Right forelimb (tissue), 1 donor: ENCODE results near the gene MRNIP.

ENCODE experiments used
- DNase-seq: peaks from one replicate; pipeline ENCODE4 v3.0.0-alpha.2; 2018

The MRNIP gene, protein sequence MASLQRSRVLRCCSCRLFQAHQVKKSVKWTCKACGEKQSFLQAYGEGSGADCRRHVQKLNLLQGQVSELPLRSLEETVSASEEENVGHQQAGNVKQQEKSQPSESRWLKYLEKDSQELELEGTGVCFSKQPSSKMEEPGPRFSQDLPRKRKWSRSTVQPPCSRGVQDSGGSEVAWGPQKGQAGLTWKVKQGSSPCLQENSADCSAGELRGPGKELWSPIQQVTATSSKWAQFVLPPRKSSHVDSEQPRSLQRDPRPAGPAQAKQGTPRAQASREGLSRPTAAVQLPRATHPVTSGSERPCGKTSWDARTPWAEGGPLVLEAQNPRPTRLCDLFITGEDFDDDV

DNA sequence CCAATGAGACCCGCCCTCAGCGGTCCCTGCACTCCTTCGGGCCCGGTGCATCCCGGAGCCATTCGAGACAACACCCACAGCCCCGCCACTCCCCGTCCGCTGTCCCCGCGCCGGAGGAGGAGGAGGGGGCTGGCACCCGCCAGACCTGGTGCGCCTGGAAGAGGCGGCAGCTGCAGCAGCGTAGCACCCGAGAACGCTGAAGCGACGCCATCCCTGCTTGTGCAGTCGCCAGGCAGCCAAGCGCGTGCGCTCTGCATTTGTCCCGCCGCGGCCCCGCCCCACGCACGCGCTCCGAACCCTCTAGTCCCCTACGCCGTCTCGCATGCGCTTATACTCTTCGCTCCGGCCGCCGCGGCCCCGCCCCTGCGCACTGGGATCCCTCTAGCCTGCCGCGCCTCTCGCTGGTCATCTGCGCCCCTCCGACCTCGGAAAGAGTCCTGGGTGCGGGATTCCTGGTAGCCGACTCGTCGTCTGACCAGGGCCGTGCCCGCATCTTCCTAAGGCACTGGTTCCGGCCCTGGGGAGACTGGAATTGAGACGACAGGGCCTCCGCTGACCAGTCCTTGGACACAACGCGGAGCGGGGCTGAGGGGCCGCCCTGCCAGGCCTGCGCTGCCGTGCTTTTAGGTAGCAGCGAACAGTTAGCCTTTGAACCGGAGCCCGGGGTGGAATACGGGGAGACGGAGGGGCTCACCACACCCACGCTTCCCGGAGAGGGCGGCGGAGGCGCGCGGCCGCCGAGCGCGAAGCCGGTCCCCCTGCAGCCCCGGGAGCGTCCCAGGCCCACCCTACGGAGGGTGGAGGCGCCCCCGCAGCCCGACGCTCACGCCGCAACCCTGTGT lies at the start of gene MRNIP:
TSS of gene MRNIP (minus strand) at position 232 of the 842 bp plus-strand sequence. CDS start at position 211, 21 bp downstream.
- DNase-seq = peak; percentile 95

DNA sequence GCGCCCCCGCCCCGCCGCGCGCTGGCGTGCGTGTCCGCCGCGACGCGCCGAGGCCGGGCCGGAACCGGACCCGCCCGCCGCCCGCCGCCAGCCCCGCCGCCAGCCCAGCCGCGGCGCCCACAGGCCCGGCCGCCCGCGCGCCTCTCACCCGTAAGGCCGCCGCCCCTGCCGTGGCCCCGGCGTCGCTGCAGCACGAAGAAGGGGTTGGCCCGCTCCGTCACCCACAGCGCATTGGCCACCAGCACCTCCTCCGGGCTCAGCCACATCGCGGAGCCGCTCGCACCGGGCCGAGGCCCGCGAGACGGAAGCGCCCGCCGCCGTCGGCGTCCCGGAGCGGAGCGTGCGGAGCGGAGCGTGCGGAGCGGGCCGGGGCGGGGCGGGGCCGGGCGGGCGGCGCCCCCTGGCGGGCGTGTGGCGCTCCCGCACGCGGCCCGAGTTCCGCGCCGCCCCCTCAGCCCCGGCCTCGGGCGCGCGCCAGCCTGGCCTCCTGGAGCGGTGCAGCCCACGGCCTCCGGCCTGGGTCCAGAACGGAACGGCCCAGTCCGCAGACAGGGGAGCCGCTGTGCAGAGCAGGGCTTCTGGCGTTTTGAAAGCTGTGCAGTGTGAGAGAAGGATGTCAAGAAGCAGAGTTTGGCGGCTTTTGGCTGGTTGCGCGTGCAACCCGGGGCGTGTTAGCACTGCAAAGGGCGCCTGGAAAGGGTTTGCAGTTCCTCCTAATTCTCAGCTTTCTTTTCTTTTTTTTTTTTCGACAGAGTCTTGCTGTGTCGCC lies 49.1 kb upstream of the MRNIP start, which contains the start of gene TBC1D9B:
TSS of gene TBC1D9B (minus strand) at position 342 of the 769 bp plus-strand sequence. CDS start at position 266, 76 bp downstream.
- peak; percentile 85 for DNase-seq

DNA sequence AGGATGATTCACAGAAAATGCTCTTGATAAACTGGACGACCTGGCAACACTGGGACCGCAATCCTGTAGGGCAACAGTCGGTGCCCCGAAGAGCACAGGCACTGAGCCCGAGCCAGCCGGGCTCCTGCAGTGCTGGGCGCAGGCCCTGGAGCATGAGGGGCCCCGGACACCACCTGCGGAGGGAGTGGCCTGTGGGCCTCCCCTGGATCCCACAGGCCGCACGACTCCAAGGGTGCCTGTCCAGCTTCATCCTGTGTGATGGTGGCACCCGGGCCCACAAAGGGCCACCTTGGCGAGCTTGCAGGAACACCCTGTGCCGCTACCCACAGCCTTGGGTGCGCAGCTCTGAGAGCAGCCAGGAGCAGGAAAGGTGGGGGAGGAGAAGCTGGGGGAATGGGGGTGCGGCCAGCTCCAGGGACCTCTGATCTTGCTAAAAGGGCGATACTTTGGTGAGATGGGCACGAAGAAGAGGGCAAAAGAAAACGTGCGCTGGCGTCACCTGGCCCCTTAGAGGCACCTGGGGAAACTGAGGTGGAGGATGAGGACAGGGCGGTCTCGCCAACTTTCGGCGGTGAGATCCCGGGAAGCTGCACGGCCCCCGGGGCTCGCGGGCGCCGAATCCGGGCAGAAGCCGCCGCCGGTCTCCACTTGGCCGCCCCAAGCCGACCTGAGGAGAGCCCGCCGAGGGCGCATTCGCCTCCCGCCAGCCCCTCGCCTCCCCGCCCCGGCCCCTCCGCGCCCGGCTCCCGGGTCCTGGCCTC lies 48.4 kb upstream of the MRNIP start:
- DNase-seq = no peak

DNA sequence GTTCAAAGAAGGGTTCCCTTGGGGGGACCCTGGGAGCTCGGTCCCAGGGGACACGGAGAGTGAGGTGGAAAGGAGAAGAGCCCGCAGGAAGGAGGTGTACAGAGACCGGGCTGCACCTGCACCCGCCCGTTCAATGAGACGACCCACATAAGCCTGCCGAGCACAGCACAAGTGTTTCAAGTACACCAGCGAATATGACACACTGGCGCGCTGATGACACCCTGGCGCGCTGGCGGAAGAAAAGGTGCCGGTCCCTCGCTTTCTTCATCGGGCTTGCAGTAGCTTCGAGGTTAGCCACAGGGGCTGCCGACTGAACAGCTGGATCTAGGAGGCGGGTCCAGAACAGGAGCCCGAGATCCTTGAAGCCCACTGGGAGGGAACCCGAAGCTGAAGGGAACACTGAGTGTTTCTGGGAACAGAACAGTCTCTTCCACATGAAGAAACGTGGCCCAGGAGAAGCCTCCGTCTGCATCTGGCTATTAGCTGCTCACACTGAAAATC lies 47.7 kb upstream of the MRNIP start:
- no peak for DNase-seq

DNA sequence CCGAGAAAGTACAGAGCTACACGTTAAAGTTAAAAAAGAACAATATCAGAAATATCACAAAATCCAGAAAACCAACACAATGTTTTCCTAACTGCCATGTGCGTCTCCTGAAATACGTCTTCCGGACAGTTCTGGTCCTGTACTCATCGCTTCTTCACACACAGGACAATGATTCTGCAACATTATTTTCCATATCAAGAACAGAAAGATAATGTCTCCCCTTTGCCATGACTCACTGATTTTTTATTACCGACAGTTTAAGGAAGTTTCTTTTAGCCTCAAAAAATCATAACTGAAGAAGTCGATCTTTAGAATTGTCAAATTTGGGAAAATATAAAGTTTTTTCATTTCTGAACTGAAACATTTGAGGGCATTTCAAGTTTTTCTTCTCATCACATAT lies 46.5 kb upstream of the MRNIP start:
- DNase-seq = no peak

DNA sequence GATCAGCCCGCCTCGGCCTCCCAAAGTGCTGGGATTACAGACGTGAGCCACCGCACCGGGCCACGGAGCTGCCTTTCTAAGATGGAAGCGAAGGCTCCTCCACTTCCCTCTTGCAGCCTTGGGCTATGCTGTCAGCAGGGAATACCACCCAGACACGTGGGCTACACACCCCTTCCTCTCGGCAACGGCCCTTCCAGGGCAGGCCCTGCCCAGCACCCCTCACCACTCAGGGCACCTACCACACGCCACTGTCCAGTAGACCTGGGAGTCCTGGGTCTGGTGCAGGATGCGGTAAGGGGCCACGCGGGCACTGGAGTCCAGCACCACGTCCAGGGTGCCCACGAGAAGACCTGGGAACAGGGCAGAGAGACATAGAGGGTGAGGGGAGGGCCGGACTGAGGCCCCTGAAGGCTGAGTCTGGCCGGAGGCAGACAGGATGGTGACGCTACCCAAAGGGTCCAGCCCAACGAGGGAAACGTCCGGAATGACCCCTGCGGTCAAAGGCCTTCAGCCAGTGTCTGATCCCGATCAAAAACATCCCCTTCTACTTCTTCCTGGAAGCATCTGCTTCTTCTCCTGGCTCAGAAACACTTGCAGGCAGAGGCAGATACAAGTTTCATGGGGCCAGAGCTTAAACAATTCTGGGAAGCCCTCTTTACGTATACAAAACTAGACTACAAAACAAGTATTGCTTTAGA lies 46.0 kb upstream of the MRNIP start:
- DNase-seq = no peak

DNA sequence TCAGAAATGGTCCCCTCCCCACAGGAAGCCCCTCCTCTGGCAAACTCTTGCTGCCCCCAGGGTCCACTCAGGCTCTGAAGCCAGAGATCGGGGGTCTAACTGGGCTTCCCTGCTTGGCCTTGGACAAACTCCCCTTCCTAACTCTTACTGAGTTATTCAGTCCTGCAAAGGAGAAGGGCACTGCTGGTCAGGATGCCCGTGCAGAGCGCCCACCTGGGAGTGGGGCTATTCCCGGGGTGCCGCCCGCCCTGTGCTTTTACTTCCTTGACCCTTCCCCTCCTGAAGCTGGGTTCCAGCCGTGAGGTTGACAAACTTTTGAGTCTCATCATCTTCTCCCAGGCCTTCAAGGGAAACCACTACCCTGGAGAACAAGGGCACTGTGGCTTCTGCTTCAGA lies 44.1 kb upstream of the MRNIP start:
- no peak for DNase-seq

DNA sequence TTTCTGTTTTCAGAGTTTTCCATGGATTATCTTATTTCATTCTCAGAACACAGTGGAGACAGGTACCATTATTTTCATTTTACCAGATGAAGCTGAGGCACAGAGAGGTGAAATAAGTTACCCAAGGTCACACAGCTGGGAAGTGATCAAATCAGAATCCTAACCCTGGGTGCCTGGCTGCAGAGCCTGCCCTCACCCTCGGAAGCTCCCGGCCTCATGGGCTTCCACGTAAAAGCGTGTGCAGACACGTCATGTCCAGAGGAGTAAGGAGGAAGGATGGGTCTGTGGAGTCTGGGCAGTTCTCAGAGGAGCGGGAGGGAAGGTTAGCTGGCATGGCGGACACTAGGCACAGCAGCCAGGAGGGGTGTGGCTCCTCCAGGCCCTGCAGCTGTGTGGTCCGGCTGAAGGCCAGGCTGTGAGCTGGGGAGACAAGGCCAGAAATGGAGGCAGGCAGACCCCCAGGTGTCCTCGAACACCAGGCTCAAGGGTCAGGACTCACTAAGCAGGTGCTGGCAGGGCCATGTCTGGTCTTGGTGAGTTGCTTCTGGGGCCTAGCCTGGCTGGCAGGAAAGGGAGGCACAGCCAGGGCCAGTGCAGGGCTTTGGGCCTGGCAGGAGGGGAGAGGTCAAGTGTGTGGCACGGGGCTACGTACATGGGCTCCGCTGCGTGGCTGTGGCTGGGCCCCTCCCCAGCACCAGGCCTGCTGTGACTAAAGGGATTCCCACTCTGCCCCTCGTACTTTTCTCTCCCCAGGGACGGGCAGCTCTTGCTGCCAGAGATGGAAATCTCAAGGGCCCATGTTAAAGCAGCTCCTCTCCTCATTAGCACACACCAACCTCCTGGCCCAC lies 43.5 kb upstream of the MRNIP start:
- no peak for DNase-seq

DNA sequence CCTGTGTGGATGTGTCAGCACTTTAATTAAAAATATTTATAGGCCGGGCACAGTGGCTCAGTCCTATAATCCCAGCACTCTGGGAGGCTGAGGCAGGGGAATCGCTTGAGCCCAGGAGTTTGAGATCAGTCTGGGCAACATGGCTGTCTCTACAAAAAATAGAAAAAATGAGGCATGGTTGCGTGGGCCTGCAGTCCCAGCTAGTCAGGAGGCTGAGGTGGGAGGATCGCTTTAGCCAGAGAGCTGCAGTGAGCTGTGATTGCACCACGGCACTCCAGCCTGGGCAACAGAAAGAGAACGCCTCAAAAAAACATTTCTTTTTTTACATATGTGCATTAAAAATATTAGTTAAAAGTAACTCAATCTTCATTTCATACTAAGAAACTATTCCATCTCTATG lies 42.8 kb upstream of the MRNIP start:
- DNase-seq = no peak

DNA sequence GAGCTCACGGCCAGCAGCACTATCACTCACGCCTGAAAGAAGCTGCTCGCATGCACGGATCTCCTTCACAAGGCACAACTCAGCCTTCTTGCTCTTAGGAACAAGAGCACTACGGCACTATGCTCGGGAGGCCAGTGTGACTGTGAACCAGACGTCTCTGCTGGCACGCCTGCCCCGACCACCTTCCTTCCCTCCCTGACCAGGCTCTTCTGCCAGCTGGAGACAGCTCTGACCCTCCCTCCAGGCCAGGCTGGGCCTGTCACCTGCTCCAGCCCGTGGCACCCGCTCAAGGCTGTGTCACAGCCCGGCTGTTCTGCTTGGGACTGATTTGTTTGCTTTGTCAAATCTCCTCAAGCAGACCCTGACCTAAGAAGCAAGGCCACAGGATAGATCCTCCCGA lies 42.1 kb upstream of the MRNIP start:
- DNase-seq = no peak

DNA sequence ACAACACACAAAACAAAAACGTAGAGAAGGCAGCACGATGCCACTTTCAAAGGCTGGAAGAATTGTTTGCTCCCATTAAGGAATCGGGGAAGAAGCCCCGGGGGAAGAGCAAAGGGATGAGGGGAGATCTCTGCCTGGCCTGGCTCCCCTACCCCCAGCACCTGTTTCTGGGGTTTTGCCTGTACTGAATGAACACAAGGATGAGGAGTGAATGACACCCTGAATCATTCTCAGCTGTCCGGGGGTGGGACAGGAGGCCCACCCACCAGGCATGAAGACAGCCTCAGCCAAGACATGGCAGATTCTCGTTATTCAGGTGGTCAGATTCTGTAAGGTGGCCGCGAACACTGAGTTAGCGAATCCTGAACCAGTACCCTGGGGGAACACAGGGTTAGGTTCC lies 41.6 kb upstream of the MRNIP start:
- no peak for DNase-seq

DNA sequence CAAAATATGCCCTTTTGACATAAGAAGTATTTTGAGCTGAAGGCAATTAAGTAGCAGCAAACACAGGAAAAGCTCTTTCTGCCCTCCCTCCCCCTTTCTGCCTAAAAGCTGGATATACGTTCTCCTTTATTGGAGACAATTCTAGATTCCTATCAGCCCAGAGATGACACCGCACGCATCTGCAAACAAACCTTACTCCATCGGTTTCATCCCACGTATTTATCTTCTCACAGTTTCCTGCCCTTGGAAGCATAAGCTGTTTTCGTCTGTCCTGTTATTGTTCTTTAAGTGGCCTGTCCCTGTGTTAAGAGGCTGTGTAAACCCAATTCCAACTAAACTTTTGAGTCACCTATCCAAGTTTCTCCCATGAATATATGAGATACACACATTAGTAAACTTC lies 37.2 kb upstream of the MRNIP start:
- DNase-seq = no peak

DNA sequence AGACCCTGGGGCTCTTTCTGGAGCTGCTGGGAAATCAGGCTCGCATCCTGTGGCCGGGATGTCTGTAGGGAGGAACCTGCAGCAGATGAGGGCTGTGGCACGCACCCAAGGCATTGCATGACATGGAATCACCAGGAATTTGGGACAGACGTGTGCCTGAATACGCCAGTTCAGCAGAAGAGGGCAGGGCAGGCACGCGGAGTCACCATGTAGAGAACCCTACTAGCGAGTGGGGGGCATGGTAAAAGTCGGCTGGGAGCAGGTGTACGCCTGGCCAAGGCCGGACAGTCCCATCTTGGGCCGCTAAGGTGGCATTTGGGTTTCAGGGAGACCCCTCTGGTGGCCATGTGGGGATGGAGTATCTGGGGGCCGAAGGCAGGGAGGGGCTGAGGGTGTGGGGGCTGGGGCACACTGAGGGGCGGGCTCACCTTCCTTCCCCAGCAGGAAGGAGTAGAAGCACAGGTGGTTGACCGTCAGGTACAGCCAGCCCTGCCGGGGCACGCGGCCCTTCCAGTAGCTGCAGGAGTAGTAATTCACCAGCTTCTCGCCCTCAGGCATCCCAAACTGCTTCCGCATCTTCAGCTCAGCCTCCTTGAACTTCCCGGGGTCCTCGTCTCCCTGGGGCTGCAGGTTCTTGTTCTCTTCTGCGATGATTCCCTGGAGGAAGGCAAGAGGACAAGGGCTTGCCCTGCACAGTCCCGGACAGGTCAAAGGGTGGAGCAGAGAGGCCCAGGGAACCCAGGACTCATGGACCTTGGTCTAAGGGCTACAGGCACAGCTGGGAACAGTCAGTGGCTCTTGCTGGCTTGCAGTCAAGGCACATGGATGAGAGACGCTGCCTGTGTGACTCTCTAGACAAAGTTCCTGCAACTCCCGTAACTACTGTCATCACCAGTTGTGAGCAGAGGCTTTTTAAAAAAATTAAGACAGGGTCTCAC lies 35.6 kb upstream of the MRNIP start:
- DNase-seq = no peak

DNA sequence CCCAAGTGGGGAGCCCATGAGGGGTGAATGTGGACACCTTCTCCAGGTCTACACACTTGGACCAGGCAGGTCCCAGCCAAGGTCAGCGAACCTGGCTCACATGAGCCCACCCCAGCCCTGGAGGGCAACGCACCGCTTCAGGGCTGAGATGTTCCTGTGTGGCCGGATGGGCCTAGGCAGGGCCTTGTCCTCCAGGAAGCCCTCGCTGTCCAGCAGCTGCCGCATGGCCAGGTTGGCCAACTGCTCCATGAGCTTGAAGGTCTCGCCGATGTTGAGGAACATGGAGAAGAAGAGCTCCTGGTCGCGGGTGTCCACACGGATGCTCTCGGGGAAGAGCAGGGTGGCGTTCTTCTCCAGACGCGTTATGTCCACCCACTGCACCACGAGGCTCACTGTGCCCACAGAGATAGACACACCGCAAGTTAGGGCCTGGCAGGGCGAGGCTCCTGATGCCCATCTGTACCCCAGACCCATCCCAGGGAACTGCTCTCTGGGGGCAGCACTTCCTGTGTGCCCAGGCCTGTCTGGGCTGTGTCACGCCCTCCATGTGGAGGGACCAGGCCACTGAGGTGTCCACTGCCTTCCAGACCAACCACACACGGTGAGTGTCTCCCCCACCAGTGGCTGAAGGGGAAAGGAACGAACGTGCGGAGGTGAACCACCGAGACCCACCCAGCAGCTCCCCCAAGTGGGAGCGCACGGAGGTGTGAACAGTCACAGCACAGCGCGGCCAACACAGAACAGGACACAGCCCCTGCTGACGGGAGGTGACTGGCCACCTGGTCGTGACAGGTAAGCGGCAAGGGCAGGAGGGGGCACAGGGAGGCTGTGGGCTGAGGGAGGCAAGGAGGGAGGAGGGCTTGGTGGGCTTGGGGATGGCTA lies 34.7 kb upstream of the MRNIP start:
- DNase-seq = no peak

DNA sequence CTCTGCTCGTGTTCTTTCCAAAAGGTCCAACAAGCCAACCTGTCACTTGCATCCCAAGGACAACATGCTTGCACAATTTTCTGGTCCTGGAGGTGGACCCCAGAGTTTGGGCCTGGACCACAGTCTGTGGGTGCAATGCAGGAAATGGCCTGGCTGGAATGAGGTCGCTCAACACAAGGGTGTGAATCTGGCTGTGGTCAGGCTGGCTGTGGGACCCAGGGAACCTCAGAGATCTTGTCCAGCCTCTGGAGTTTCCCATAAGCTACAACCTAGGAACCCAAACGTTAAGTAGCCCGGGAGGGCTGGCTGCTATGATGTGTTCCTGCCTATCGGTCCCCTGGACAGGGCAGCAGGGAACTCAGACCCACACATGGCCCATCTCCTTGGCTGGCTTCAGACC lies 33.6 kb upstream of the MRNIP start:
- DNase-seq = no peak

DNA sequence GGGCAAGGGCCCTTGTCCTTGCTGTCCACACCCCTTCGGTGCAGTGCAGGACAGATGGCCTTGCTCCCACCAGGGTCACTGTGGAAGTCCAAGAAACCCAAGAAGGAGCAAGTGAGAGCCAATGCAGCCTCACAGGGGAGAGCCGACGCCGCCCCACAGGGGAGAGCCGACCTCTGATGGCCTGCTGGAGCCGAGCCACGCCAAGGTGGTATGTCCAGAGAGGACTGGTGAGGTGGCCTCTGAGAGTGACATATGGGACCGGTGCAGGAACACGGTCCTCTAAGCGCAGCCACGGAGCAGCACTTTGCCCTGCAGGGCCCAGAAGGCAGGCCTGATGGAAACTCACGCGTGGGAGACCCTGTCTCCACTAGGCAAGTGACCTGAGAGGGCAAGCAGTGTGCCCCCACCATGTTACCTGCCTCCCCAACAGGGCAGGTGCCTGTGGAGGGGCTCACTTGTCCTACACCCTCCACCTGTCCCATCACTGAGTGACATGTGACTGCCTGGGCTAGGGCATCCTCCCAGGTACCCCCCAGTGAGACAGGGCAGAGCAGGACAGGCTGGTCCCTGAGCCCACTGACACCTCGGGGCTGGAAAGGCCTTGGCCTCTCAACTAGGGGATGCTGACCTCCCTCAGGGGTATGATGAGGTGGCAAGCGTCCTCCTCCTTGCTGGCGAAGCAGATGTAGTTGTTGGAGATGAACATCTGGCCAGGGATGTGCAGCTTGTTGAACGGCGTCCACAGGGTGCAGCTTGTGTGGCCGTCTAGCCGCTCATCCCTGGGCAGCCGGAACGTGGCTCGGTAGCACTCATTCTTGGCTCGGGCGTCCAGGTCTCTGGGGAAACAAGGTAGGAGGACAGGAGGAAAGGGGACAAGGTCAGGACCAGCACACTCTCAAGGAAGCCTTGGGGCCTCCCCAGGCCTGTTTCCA lies 32.4 kb upstream of the MRNIP start:
- DNase-seq = peak; percentile 39

DNA sequence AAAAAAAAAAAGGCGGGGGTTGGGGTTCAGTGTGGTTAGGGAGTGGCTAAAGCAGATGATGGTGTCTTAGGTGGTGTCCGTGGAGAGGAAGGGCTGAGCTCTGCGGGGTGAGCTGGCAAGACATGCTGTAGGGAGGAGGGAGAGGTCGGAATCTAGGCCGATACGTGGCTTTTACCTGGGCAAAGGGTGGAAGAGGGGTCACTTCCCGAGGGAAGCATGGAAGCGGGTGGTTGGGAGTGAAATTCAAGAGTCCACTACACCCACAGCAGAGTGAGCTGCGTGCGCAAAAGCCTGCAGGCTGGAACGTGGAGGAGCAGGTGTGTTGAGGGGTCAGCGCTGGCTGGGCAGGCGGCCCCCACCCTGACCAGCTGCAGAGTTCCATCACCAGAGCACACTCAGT lies 31.3 kb upstream of the MRNIP start:
- no peak for DNase-seq
